HEK293T (cell line): Measurements from ENCODE around the gene URB1.

ENCODE experiments used
- CTCF ChIA-PET: fragments of 350-600 bp; formaldehyde crosslinking; extraction: SDS; loops from one replicate; lab custom pipeline; 2021; ENCODE audit warnings: antibody characterized with exemption, inconsistent platforms; lab: Yijun Ruan, JAX
- POLR2A ChIA-PET: fragments of 350-600 bp; formaldehyde crosslinking; extraction: SDS; loops from one replicate; lab custom pipeline; 2020; ENCODE audit warnings: antibody characterized with exemption, inconsistent platforms; lab: Yijun Ruan, JAX
- DNase-seq: peaks from one replicate; pipeline ENCODE4 v3.0.0; 2012; ENCODE audit warnings: mixed read lengths; ENCODE audit errors: extremely low spot score
- ARNT ChIP-seq: fragments of 450-650 bp; IDR thresholded peaks from 2 replicates; pipeline ENCODE4 v1.6.1; 2017; ENCODE audit warnings: mild to moderate bottlenecking
- BHLHE40 ChIP-seq: fragments of 450-650 bp; IDR thresholded peaks from 2 replicates; pipeline ENCODE4 v1.6.1; 2016; ENCODE audit warnings: mild to moderate bottlenecking, moderate library complexity, borderline replicate concordance
- CTBP1 ChIP-seq: fragments of 450-650 bp; IDR thresholded peaks from 2 replicates; pipeline ENCODE4 v1.6.1; 2016; ENCODE audit warnings: borderline replicate concordance
- ELF4 ChIP-seq: fragments of 450-650 bp; IDR thresholded peaks from 2 replicates; pipeline ENCODE4 v1.6.1; 2017; ENCODE audit warnings: antibody characterized with exemption
- FOXA1 ChIP-seq: fragments of 450-650 bp; IDR thresholded peaks from 2 replicates; pipeline ENCODE4 v1.6.1; 2016; ENCODE audit warnings: mild to moderate bottlenecking
- FOXK2 ChIP-seq: fragments of 450-650 bp; IDR thresholded peaks from 2 replicates; pipeline ENCODE4 v1.6.1; 2016; ENCODE audit warnings: mild to moderate bottlenecking
- FOXM1 ChIP-seq: fragments of 450-650 bp; IDR thresholded peaks from 2 replicates; pipeline ENCODE4 v1.6.1; 2017; ENCODE audit warnings: mild to moderate bottlenecking, borderline replicate concordance
- HDGF ChIP-seq: fragments of 450-650 bp; IDR thresholded peaks from 2 replicates; pipeline ENCODE4 v1.6.1; 2017; ENCODE audit warnings: antibody characterized with exemption, borderline replicate concordance
- L3MBTL2 ChIP-seq: fragments of 450-650 bp; conservative IDR thresholded peaks from 2 replicates; pipeline ENCODE4 v1.6.1; 2016; ENCODE audit warnings: mild to moderate bottlenecking
- LEF1 ChIP-seq: fragments of 450-650 bp; IDR thresholded peaks from 2 replicates; pipeline ENCODE4 v1.6.1; 2017; ENCODE audit warnings: mild to moderate bottlenecking, borderline replicate concordance
- NFRKB ChIP-seq: fragments of 450-650 bp; IDR thresholded peaks from 2 replicates; pipeline ENCODE4 v1.6.1; 2016; ENCODE audit warnings: mild to moderate bottlenecking, moderate library complexity
- PKNOX1 ChIP-seq: fragments of 450-650 bp; IDR thresholded peaks from 2 replicates; pipeline ENCODE4 v1.6.1; 2016
- SP1 ChIP-seq: fragments of 450-650 bp; IDR thresholded peaks from 2 replicates; pipeline ENCODE4 v1.6.1; 2017
- SUZ12 ChIP-seq: fragments of 450-650 bp; IDR thresholded peaks from 2 replicates; pipeline ENCODE4 v1.6.1; 2016; ENCODE audit warnings: mild to moderate bottlenecking
- TARDBP ChIP-seq: fragments of 450-650 bp; IDR thresholded peaks from 2 replicates; pipeline ENCODE4 v1.6.1; 2016
- ZNF384 ChIP-seq: fragments of 450-650 bp; IDR thresholded peaks from 2 replicates; pipeline ENCODE4 v1.6.1; 2016

Gene URB1

GRCh38 chr21:32380940-32381339, 11.9 kb downstream of the URB1 start:
- POLR2A ChIA-PET = no interaction called here
- TF ChIP-seq NFRKB (no peak), FOXK2 (no peak), L3MBTL2 (no peak), LEF1 (no peak), CTBP1 (no peak), ARNT (no peak), SP1 (no peak), HDGF (no peak), ZNF384 (no peak), SUZ12 (no peak)
- CTCF ChIA-PET = no interaction called here
- no peak for DNase-seq

GRCh38 chr21:32378956-32379355, 13.9 kb downstream of the URB1 start:
- ChIA-PET CTCF (no interaction called here), POLR2A (no interaction called here)
- DNase-seq = no peak
- TF ChIP-seq FOXA1 (no peak), FOXM1 (no peak), NFRKB (no peak), TARDBP (no peak), HDGF (no peak), FOXK2 (no peak), ZNF384 (no peak), BHLHE40 (no peak), SP1 (no peak), LEF1 (no peak), ARNT (no peak), PKNOX1 (no peak), CTBP1 (no peak), ELF4 (no peak), SUZ12 (no peak), L3MBTL2 (no peak)

- no peak for TF ChIP-seq ARNT
- no peak for TF ChIP-seq LEF1
- TF ChIP-seq FOXA1 = no peak
- no peak for DNase-seq
- ChIA-PET POLR2A (no interaction called here), CTCF (no interaction called here)
These were observed 14.8 kb downstream of the URB1 start for GRCh38 chr21:32377991-32378390.

- ChIA-PET POLR2A (no interaction called here), CTCF (interaction anchor here (0.6 kb wide), 1 partner anchor 11 kb away, joined by 4 read pairs; no protein-coding TSS in a partner anchor)
- TF ChIP-seq ZNF384 (no peak), CTBP1 (no peak), SP1 (no peak), NFRKB (no peak), SUZ12 (no peak), ARNT (no peak), FOXK2 (no peak), HDGF (no peak), ELF4 (no peak), L3MBTL2 (no peak), LEF1 (no peak), FOXM1 (no peak), FOXA1 (no peak), PKNOX1 (no peak), BHLHE40 (no peak), TARDBP (no peak)
- no peak for DNase-seq
These were observed 15.3 kb downstream of the URB1 start for GRCh38 chr21:32377506-32377905.

- TF ChIP-seq BHLHE40 (no peak), TARDBP (no peak), PKNOX1 (no peak), LEF1 (no peak), ZNF384 (no peak), HDGF (no peak), ELF4 (no peak), FOXK2 (no peak), SUZ12 (no peak), ARNT (no peak), FOXA1 (no peak), FOXM1 (no peak), SP1 (no peak)
- no peak for DNase-seq
- CTCF ChIA-PET = no interaction called here
- POLR2A ChIA-PET = interaction anchor here (0.6 kb wide), 1 partner anchor 20 kb away, joined by 4 read pairs; no protein-coding TSS in a partner anchor
These were observed 20.1 kb downstream of the URB1 start for GRCh38 chr21:32372755-32373154.

GRCh38 chr21:32371913-32372314, 20.9 kb downstream of the URB1 start:
- DNase-seq = no peak
- TF ChIP-seq FOXA1 (no peak), LEF1 (no peak), PKNOX1 (no peak), FOXM1 (no peak), TARDBP (no peak), NFRKB (no peak), HDGF (no peak), ZNF384 (no peak)
- POLR2A ChIA-PET = interaction anchor here (0.6 kb wide), 1 partner anchor 20 kb away, joined by 4 read pairs; no protein-coding TSS in a partner anchor
- CTCF ChIA-PET = no interaction called here
